ENCODE results near the gene RAP2A.

The RAP2A gene

GRCh38 chr13:97456047-97456446, 22.1 kb downstream of the RAP2A start:
- no peak for DNase-seq

GRCh38 chr13:97459215-97459777, 25.3 kb downstream of the RAP2A start:
- DNase-seq: no peak

GRCh38 chr13:97460004-97460775, 26.2 kb downstream of the RAP2A start:
- peak; percentile 30 for DNase-seq

- DNase-seq: no peak
Observed at GRCh38 chr13:97460853-97461252, 26.9 kb downstream of the RAP2A start.

GRCh38 chr13:97464561-97464960, 30.6 kb downstream of the RAP2A start:
- DNase-seq: no peak

GRCh38 chr13:97466722-97467121, 32.8 kb downstream of the RAP2A start:
- DNase-seq: no peak

- no peak for DNase-seq
Observed at GRCh38 chr13:97468331-97468730, 34.4 kb downstream of the RAP2A start.

GRCh38 chr13:97471711-97472110, 37.7 kb downstream of the RAP2A start:
- no peak for DNase-seq

- DNase-seq: no peak
Observed at GRCh38 chr13:97474349-97474980, 40.5 kb downstream of the RAP2A start.

GRCh38 chr13:97475011-97475410, 41.0 kb downstream of the RAP2A start:
- DNase-seq: no peak

GRCh38 chr13:97477844-97478243, 43.9 kb downstream of the RAP2A start:
- DNase-seq: no peak

- DNase-seq: no peak
Observed at GRCh38 chr13:97478247-97478646, 44.3 kb downstream of the RAP2A start.

GRCh38 chr13:97483465-97483864, 49.5 kb downstream of the RAP2A start:
- no peak for DNase-seq

- no peak for DNase-seq
Observed at GRCh38 chr13:97484301-97484700, 50.3 kb downstream of the RAP2A start.

GRCh38 chr13:97485320-97485719, 51.4 kb downstream of the RAP2A start:
- DNase-seq: no peak

GRCh38 chr13:97490702-97491307, 56.8 kb downstream of the RAP2A start:
- DNase-seq: no peak

GRCh38 chr13:97491452-97491851, 57.5 kb downstream of the RAP2A start:
- DNase-seq: peak; percentile 87

- peak; percentile 98 for DNase-seq
Observed at GRCh38 chr13:97492257-97492656, 58.3 kb downstream of the RAP2A start.

- no peak for DNase-seq
Observed at GRCh38 chr13:97492684-97493371, 58.9 kb downstream of the RAP2A start.

GRCh38 chr13:97493456-97493855, 59.5 kb downstream of the RAP2A start:
- DNase-seq: peak; percentile 61

- DNase-seq: no peak
Observed at GRCh38 chr13:97495678-97496077, 61.7 kb downstream of the RAP2A start.

- no peak for DNase-seq
Observed at GRCh38 chr13:97496511-97496910, 62.5 kb downstream of the RAP2A start.

GRCh38 chr13:97497400-97497799, 63.4 kb downstream of the RAP2A start:
- DNase-seq: no peak

Measured in DMS153 (cell line).